Right lobe of liver (tissue), 6 donors: ENCODE results near the gene A3GALT2. TPM values are rescaled to one million over a fixed set of nuclear protein-coding genes. Genes with fewer than 3 reads are reported as not detected.

ENCODE experiments used
- ATAC-seq, 4 donors: fragments of 200-7000 bp; cut with Tn5 transposase; one replicate each; pipeline ENCODE4 v1.9.1; 2020; ENCODE audit warnings: mild to moderate bottlenecking in 4 of 4, moderate library complexity in 4 of 4
- DNase-seq, 3 donors: peaks; one replicate each; pipeline ENCODE4 v3.0.0-alpha.2; 2020
- H3K27ac ChIP-seq, 3 donors: fragments of 200-600 bp; one replicate each; pipeline ENCODE4 v1.8.0; 2022
- H3K27me3 ChIP-seq, 2 donors: fragments of 200-600 bp; one replicate each; pipeline ENCODE4 v1.8.0; 2022
- H3K36me3 ChIP-seq, 4 donors: fragments of 200-600 bp; sonication (generic) in 1 of 4; one replicate each; pipeline versions ENCODE4 v1.5.1 to v1.8.0; 2017 to 2022; ENCODE audit warnings: control low read depth in 1 of 4
- H3K4me1 ChIP-seq, 4 donors: fragments of 200-600 bp; sonication (generic) in 1 of 4; one replicate each; pipeline versions ENCODE4 v1.5.1 to v1.8.0; 2017 to 2022; ENCODE audit warnings: control low read depth in 1 of 4
- H3K4me3 ChIP-seq, 3 donors: fragments of 200-600 bp; one replicate each; pipeline ENCODE4 v1.8.0; 2022
- H3K9me3 ChIP-seq, 4 donors: fragments of 200-600 bp; sonication (generic) in 1 of 4; one replicate each; pipeline versions ENCODE4 v1.5.1 to v1.8.0; 2017 to 2022; ENCODE audit warnings: control low read depth in 1 of 4
- CTCF ChIP-seq, 4 donors: fragments of 200-600 bp in 3 of 4; fragments of 450-650 bp in 1 of 4; IDR thresholded peaks; one replicate each; pipeline versions ENCODE4 v1.5.1 to v1.8.0; 2016 to 2022; ENCODE audit warnings: antibody characterized with exemption in 4 of 4, mild to moderate bottlenecking in 2 of 4
- POLR2A ChIP-seq: fragments of 450-650 bp; IDR thresholded peaks from one replicate; pipeline ENCODE4 v1.6.1; 2017; ENCODE audit warnings: antibody characterized with exemption, mild to moderate bottlenecking
- WGBS: methylation state at CpG from one replicate; pipeline ENCODE4 v1.1.6; 2018; ENCODE audit warnings: low coverage, low lambda C conversion rate; ENCODE audit not compliant: insufficient coverage; ENCODE audit errors: missing lambda C conversion rate; 5-methylcytosine and 5-hydroxymethylcytosine counted together
- intact Hi-C, 2 donors: fragments of 100-400 bp; cut with DNase I; formaldehyde crosslinking; loops; one replicate each; pipeline versions ENCODE4 v1.11.2 to v1.14.1; 2022
- total RNA-seq, 6 experiments: library from RNA; depleted of rRNA in 2 of 6; stranded (reverse); fragments of >200 nt in 2 of 6; fragmentation: NEBNext Ultra II Directional in 3 of 6; extraction: Animal tissue kit (Norgen Biotek cat#: 25700) in 3 of 6; gene quantifications; one replicate each; pipeline versions ENCODE4 v1.1.0 to v1.2.4, GENCODE V29; 2016 to 2023
- donor health status: DM: no; HTN: yes; CAD: no.
- donor health status: DM: no; HTN: no; CAD: no.
- donor health status: DM: no; HTN: no; CAD: no.
- donor health status: DM: no; HTN: yes; CAD: no.
- donor health status: DM: no; HTN: yes; CAD: no.

A3GALT2 gene
- total RNA-seq, 6 experiments from 2014 or later, result not detected

- Histone ChIP-seq H3K9me3 (no peaks in the 10 kb centered on the region), H3K27ac (no peak overlapping the region), H3K4me1 (peaks cover 0 to 26% (median 3%) of the 10 kb centered on the region in 4 donors), H3K36me3 (peaks cover 38 to 73% (median 56%) of the 10 kb centered on the region in 4 donors), H3K4me3 (no peak overlapping the region), H3K27me3 (no peaks in the 10 kb centered on the region)
- ATAC-seq (no peak), DNase-seq (no peak)
- TF ChIP-seq CTCF (IDR thresholded peaks at IDR 0.05), result no peak
- TF ChIP-seq POLR2A, result no peak
- WGBS, result 88% methylated on average over 8 of the region's 22 CpGs
- intact Hi-C loops, result no loop called here
These were observed 4.0 kb upstream of the A3GALT2 start for GRCh38 chr1:33324677-33325575.

- H3K36me3 ChIP-seq, result peaks cover 33 to 63% (median 49%) of the 10 kb centered on the region in 4 donors
- no peak overlapping the region for H3K4me3 ChIP-seq
- H3K4me1 ChIP-seq, result peaks cover 0 to 25% (median 3%) of the 10 kb centered on the region in 4 donors
- intact Hi-C loops, result no loop called here
- 54% methylated on average over 4 of the region's 14 CpGs for WGBS
- no peak overlapping the region for H3K27ac ChIP-seq
- DNase-seq (no peak), ATAC-seq (no peak)
- no peaks in the 10 kb centered on the region for H3K27me3 ChIP-seq
- no peaks in the 10 kb centered on the region for H3K9me3 ChIP-seq
- TF ChIP-seq POLR2A, result no peak
- TF ChIP-seq CTCF (IDR thresholded peaks at IDR 0.05), result no peak
These were observed 3.0 kb upstream of the A3GALT2 start for GRCh38 chr1:33323663-33324477.

DNA sequence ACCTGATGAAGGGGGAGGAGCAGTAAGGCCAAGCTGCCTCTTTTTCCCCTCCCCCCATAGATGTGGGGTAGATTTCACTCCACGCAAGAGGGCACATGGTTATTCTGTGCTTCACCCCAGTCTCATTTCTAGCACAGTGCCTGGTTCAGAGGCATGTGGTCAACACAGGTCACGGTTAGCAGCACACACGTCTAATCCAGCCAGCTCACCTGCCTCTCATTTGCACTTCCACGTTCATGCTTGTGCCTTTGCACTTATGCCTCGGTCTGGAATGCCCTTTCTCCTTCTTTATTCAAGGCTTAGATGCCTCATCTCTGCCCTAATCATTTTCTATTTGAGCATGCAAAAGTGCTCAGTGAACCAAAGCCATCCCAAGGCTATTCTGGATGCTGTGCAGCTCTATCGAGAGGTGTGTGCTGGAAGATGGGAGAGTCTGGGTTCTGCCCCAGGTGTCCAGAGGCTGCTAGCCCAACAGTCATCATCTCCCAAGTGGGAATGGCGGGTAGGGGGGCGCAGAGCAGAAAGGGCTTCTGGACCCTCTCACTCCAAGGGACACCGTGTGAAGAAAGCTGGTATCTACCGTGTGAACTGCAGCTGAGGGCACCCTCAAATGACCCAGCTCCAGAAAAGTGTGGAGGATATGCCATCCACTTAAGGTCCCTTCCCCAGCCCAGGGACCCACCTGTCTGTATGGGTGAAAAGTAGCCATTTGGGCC, 2.1 kb upstream of the A3GALT2 start:
- Histone ChIP-seq H3K27me3 (no peaks in the 10 kb centered on the region), H3K9me3 (no peaks in the 10 kb centered on the region), H3K4me3 (no peak overlapping the region), H3K27ac (no peak overlapping the region), H3K4me1 (peaks cover 0 to 17% (median 0%) of the 10 kb centered on the region in 4 donors), H3K36me3 (peaks cover 27 to 54% (median 43%) of the 10 kb centered on the region in 4 donors)
- no peak for DNase-seq
- TF ChIP-seq CTCF (IDR thresholded peaks at IDR 0.05), result no peak
- TF ChIP-seq POLR2A, result no peak
- intact Hi-C loops, result no loop called here
- ATAC-seq, result no peak
- 72% methylated on average over 4 of the region's 10 CpGs for WGBS

DNA sequence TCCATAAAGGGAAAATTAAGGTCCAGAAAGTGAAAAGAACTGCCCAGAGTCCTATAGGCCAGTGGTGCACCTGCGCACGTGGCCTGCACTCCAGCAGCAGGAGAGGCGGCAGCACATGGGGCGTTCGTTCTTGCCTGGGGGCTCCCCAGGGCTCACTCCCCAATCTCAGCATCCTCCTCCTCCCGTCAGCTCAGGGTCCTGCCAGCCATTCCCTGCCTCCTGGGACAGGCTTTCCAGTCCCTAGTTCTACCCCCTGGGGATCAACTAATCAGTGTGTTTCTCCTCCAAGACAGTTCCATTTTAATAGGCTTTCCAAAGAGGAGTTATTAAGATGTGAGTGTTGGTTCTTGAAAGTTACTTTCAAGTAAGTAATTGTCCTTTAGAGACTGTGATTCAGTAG, 1.2 kb upstream of the A3GALT2 start:
- Histone ChIP-seq H3K9me3 (no peaks in the 10 kb centered on the region), H3K27ac (no peak overlapping the region), H3K36me3 (peaks cover 22 to 45% (median 39%) of the 10 kb centered on the region in 4 donors), H3K4me3 (no peak overlapping the region), H3K27me3 (no peaks in the 10 kb centered on the region), H3K4me1 (peaks cover 0 to 8% (median 0%) of the 10 kb centered on the region in 4 donors)
- ATAC-seq (no peak), DNase-seq (no peak)
- intact Hi-C loops, result no loop called here
- no CpG with 5 or more reads among the region's 6 CpGs for WGBS
- TF ChIP-seq POLR2A, result no peak
- TF ChIP-seq CTCF (IDR thresholded peaks at IDR 0.05), result no peak
